WERI-Rb-1 (cell line): Measurements from ENCODE around the gene WWOX.

Experiments
- DNase-seq: peaks from one replicate; pipeline ENCODE4 v3.0.0-alpha.2; 2020
- H3K27ac ChIP-seq: fragments of 250-450 bp; sonication (Bioruptor Pico); 2 replicates; pipeline ENCODE4 v1.5.1; 2020; ENCODE audit warnings: mild to moderate bottlenecking, moderate library complexity
- H3K27me3 ChIP-seq: fragments of 250-450 bp; sonication (Bioruptor Pico); 2 replicates; pipeline ENCODE4 v1.5.1; 2021; ENCODE audit warnings: mild to moderate bottlenecking, low read depth, moderate library complexity; ENCODE audit not compliant: insufficient read depth, severe bottlenecking
- H3K36me3 ChIP-seq: fragments of 250-450 bp; sonication (Bioruptor Pico); 2 replicates; pipeline ENCODE4 v1.5.1; 2020; ENCODE audit warnings: mild to moderate bottlenecking, moderate library complexity
- H3K4me3 ChIP-seq: 2 replicates; pipeline ENCODE4 v1.5.1; 2011; ENCODE audit warnings: low read depth, mild to moderate bottlenecking, control low read depth, low read length
- H3K9me3 ChIP-seq: fragments of 250-450 bp; sonication (Bioruptor Pico); 2 replicates; pipeline ENCODE4 v1.5.1; 2021; ENCODE audit warnings: mild to moderate bottlenecking, moderate library complexity; ENCODE audit not compliant: severe bottlenecking
- CTCF ChIP-seq: IDR thresholded peaks from 2 replicates; pipeline ENCODE4 v1.5.1; 2011; ENCODE audit warnings: low read depth, mild to moderate bottlenecking, control low read depth, inconsistent platforms, low read length

The WWOX gene

DNA sequence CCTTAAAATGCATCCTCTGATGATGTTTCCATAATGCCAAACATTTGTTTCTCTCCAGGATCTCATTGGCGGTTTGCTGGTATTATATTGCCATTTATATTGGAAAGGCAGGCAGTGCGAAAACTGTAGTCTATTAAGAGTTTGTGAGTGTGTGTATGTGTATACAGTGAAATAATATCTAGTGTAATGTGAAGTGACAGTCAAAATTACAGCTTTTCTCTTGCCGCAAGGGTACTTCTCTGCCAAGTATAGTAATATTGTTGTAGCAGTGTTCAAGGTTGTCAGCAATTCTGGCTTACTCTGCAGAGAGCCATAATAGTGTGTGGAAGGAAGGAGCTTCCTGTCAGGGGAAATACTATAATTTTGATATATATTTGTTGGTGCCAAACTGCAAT is 178.6 kb downstream of the WWOX start:
- no peak for DNase-seq
- Histone ChIP-seq H3K36me3 (no peaks in the 10 kb centered on the region), H3K9me3 (no peaks in the 10 kb centered on the region), H3K4me3 (no peak overlapping the region), H3K27me3 (no peaks in the 10 kb centered on the region), H3K27ac (no peak overlapping the region)
- TF ChIP-seq CTCF, result no peak

DNA sequence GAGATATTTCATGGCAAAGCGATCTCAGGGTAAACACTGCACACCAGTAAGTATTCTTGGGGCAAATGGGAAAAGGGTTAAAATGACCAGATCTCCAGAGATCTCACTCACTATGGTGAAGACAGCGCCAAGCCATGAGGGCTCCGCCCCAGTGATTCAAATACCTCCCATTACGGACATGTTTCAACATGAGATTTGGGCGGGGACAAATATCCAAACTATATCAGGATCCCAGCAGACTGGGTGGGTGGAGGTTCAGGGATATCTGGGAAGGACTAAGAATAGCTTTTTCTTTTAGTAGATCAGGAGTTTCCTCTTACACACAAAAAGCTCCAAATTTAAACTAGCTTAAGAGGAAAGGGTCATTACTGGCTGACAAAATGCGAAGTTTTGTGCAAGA is 181.7 kb downstream of the WWOX start:
- DNase-seq, result no peak
- TF ChIP-seq CTCF, result no peak
- Histone ChIP-seq H3K4me3 (no peak overlapping the region), H3K27ac (no peak overlapping the region), H3K36me3 (no peaks in the 10 kb centered on the region), H3K27me3 (no peaks in the 10 kb centered on the region), H3K9me3 (no peaks in the 10 kb centered on the region)

- Histone ChIP-seq H3K4me3 (no peak overlapping the region), H3K27ac (no peak overlapping the region), H3K27me3 (no peaks in the 10 kb centered on the region), H3K36me3 (no peaks in the 10 kb centered on the region), H3K9me3 (no peaks in the 10 kb centered on the region)
- DNase-seq, result no peak
- TF ChIP-seq CTCF, result no peak
These were observed 184.2 kb downstream of the WWOX start for GRCh38 chr16:78283548-78284251.

DNA sequence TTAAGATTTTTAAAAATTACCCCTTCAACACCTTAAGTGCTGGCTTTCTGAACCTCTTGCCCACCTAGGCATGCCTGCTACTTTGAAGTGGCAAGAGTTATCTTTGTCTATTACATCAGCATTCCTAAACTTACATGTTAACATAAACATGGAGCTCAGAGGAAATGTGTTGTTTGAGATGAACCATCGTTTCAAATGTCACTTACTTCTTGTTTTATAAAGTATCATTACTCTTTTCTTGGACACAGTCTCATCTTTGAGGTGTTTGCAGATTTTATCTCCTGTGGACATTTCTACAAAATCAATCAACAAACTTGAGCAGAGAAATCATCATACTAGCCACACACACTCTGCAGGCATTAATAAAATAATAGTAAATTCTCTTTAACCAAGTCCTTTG is 184.9 kb downstream of the WWOX start:
- H3K4me3 ChIP-seq, result no peak overlapping the region
- no peaks in the 10 kb centered on the region for H3K36me3 ChIP-seq
- no peak for DNase-seq
- no peak overlapping the region for H3K27ac ChIP-seq
- H3K9me3 ChIP-seq, result no peaks in the 10 kb centered on the region
- H3K27me3 ChIP-seq, result no peaks in the 10 kb centered on the region
- no peak for TF ChIP-seq CTCF

- no peak for TF ChIP-seq CTCF
- Histone ChIP-seq H3K27me3 (no peaks in the 10 kb centered on the region), H3K4me3 (no peak overlapping the region), H3K9me3 (no peaks in the 10 kb centered on the region), H3K27ac (no peak overlapping the region), H3K36me3 (no peaks in the 10 kb centered on the region)
- no peak for DNase-seq
These were observed 185.5 kb downstream of the WWOX start for GRCh38 chr16:78284957-78285434.

DNA sequence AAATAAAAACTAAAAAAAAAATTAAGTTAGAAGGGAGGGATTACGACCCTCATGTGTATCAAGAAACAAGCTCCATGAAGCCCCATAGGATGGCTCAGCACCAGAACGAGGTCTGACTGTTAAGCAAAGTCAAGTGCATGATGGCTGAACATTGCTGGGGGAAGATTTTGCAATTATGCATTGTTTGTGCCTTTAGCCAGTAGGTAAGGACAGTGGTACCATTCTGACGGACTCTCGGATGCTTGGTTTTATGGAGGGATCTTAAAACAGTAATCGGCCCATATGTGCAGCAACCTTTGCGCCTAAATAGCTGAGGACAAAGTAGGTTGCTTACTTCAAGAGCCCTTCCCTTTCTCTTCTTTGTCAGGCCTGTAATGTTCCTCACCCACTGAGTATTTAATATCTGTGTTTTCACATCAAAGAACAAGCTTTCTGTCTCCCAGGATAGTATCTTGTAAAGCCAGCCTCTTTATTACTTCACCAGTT is 186.0 kb downstream of the WWOX start:
- no peak overlapping the region for H3K4me3 ChIP-seq
- H3K27ac ChIP-seq, result no peak overlapping the region
- H3K27me3 ChIP-seq, result no peaks in the 10 kb centered on the region
- TF ChIP-seq CTCF, result no peak
- no peak for DNase-seq
- H3K9me3 ChIP-seq, result no peaks in the 10 kb centered on the region
- no peaks in the 10 kb centered on the region for H3K36me3 ChIP-seq
